Measurements from ENCODE around the gene TNFRSF13B.
"Not testable (repeated sequence)": the region's sequence is repeated elsewhere in the genome, so short reads cannot be mapped to it uniquely, and the experiment has no call there.

Gene TNFRSF13B

DNA sequence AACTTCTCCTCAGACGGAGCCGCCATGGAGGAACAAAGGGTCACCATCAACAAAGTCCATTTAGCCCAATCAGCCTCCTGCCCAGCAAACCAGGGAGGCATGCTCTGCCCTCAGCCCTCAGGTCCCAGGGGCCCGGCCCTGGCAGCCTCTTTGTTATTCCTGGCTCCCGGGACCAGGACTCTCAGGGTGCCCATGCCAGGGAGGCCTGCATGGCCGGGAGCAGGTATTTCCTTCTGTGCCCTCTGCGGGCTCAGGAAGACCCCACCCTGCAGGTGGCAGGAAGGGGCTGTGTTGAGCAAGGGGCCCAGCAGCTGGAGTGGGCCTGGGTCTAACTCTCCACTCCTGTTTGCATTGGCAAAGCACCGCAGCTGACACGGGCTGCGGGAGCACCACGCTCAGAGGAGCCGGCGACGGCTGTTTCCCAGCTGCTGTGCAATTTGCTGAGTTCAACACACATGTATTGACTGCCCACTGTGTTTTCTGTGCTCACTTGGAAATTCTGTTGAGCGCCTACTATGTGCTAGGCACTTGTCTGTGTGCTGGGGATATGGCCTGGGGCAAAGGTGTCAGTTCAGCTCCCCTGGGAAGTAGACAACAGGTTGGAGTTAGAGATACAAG is 33.2 kb upstream of the TNFRSF13B start:
- not testable (repeated sequence) for DNase-seq (ENCODE audit: low spot score)

DNA sequence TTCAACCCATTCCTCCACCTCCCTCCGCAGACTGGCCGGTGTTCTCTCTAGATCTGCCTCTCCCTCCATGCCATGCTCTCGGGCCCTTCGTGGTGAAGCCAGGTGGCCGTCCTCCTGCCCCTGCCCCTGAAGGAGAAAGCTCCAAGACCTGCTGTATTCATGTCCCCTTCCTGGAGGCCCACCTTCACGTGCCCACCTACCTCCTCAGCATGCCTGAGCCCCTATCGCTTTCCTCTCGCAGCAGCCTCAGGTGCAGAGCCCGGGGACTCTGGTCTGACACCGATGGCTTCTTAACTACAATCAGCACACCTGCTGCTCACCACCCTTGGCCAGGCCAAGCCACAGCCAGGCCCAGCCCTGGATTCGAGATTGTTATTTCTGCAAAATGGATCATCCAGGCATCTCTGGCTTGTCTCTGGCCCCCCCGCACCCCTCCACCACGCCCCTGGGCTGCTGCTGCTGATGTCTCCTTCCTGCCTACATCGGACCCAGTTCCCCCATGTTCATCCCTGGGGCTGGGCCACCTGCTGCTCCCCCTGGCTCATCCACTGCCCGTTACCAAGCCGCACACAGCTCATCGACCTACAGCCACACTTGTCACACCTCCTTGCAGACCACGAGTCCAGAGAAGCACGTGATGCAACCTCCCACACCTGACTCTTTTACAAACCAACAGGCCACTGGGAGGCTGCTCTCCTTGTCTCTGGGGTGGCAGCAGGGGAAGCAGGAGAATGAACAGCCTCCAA is 32.5 kb upstream of the TNFRSF13B start:
- no peak for DNase-seq (ENCODE audit: low spot score)

GRCh38 chr17:17002731-17003715 is 31.1 kb upstream of the TNFRSF13B start:
- DNase-seq (ENCODE audit: low spot score) = not testable (repeated sequence)

DNA sequence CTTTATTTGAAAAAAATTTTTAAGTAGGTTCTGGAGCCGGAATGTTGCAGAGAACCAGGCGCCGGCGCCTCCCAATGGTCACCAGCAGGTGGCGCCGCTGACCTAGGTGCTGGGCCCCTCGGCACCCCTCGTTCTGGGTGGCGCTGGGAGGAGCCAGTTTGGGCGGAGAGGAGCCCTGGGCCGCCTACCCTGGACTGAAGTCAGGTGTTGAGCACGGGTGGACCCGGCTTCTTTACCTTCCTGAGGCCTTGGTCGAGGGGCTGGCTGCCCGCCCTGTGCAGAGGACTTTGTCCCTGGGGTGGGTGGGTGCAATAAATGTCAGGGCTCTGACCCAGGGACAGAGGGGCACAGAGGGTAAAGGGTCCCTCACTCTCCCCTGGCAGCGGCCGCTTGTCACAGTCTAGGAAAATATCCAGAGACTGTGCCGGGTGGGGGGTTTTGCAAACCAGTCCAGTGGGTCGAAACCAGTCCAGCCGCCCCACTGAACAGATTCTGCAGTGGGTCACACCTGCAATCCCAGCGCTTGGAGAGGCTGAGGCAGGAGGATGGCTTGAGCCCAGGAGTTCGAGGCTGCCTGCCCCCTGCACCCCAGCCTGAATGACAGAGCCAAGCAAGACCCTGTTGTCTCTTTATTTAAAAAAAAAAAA is 30.1 kb upstream of the TNFRSF13B start:
- peak; percentile 92 for DNase-seq (ENCODE audit: low spot score)

DNA sequence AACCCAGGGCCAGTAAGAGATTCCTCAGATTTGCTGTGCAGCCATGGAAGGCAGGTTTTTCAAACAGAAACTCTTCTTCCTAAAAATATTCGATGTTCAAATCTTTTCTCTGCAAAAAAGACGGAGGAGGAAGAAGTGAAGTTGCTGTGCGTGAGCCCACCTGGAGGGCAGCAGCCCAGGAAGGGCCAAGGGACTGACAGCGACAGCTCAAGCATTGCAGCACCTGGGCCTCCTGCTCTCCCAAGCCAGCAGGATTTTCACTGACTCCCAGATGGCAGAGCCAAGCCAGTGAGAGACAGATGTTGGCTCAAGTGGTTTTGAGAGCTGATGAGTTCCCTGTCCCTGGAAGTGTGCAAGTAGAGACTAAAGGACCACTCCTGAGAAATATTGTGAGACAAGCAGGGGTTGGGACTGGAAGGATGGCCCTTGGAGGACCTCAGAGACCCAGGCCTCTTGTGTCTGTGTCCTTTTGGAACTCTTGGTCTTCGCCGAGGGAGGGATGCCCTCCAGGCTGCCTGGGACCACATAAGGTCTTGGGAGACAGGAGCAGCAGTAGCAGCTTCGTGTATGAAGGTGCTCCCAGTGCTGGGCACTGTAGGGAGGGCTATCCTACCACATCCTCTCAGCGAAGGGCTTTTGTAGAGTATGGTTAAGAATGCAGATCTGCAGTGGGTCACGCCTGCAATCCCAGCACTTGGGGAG is 29.3 kb upstream of the TNFRSF13B start:
- no peak for DNase-seq (ENCODE audit: low spot score)

DNA sequence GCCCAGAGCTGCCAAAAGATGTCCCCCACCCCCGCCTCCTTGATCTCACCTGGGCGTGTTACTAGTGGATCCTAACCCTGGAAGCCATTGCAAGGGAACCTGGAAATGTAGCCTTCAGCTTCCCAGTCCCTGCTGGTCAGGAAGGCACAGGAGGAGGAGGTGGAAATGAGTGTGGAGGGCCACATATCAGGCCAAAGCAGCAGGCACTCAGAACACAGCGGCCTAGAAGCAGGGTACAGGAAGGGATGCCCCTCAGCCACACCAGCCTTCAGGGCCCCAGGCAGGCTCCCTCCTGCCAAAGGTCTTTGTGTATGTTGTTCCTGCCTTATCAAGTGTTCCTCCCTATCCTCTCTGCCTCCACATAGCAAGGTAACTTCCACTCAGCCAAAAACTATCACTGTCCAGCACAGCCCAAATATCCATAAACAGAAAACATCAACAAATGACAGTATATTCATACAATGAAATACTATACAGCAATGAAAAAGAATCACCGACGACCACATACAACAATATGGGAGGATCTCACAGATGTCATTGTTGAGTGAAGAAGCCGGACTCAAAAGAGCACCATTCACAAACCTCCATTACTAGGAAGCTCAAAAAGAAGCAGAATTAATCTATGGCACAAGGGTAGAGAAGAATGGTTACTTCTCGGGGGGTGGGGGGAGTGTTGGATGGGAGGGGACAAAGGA is 28.2 kb upstream of the TNFRSF13B start:
- no peak for DNase-seq (ENCODE audit: low spot score)

DNA sequence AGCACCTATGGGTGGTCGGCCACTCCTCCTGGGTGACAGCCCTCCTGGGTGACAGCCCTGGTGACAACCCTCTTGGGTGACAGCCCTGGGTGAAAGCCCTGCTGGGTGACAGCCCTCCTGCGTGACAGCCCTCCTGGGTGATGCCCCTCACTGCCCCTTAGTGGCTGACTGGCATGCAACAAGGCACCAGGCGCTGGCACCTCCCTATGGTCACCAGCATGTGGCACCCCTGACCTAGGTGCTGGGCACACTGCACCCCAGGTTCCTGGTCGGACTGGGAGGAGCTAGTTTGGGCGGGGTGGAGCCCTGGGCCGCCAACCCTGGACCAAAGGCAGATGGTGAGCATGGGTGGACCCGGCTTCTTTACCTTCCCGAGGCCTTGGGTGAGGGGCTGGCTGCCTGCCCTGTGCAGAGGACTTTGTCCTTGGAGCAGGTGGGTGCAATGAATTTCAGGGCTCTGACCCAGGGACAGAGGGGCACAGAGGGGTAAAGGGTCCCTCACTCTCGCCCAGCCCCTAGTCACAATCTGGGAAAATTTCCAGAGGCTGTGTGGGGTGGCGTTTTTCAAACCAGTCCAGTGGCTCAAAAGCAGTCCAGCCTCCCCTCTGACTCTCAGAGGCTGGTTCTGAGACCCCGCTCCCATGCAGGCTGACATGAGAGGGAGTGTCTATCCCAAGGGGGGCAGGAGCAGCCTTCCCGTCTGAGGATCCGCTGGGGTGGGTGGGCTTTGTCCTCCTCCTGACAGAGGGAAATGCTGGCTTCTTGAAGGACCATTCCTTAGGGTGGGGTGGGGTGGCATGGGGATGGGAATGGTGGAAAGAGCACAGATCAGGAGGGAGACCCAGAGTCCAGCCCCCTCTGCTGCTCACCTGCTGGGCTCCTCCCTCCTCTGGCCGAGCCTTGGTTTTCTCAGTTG is 25.9 kb upstream of the TNFRSF13B start:
- no peak for DNase-seq (ENCODE audit: low spot score)

- DNase-seq (ENCODE audit: low spot score) = not testable (repeated sequence)
Measured at GRCh38 chr17:16996726-16997125, 24.8 kb upstream of the TNFRSF13B start.

- no peak for DNase-seq (ENCODE audit: low spot score)
Measured at GRCh38 chr17:16995930-16996329, 24.0 kb upstream of the TNFRSF13B start.

- no peak for DNase-seq (ENCODE audit: low spot score)
Measured at GRCh38 chr17:16994631-16995030, 22.7 kb upstream of the TNFRSF13B start.

- DNase-seq (ENCODE audit: low spot score) = peak; percentile 86
Measured at GRCh38 chr17:16991349-16992009, 19.6 kb upstream of the TNFRSF13B start.

- peak; percentile 49 for DNase-seq (ENCODE audit: low spot score)
Measured at GRCh38 chr17:16989953-16990860, 18.3 kb upstream of the TNFRSF13B start.

- no peak for DNase-seq (ENCODE audit: low spot score)
Measured at GRCh38 chr17:16989230-16989952, 17.5 kb upstream of the TNFRSF13B start.

DNA sequence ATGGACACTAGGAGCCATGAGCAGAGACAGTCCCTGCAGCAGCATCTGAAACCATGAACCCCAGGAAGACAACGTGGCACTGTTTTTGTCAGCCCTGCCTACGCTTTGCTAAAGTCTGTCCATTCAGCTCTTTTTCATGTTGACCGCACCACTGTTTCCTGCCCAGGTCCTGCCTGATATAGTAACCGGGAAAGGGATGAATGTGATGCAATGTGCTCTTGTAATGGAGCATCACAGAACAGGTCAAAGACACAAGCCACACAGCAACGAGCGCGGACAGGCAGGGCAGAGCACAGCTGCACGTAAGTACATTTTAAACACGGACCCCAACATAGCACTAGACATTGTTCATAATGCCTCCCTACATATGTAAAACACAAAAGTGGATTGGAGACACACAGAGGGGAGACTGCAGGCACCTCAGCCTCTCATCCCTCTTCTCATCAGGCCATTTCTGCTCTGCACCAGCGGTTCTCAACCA is 16.9 kb upstream of the TNFRSF13B start:
- no peak for DNase-seq (ENCODE audit: low spot score)

DNA sequence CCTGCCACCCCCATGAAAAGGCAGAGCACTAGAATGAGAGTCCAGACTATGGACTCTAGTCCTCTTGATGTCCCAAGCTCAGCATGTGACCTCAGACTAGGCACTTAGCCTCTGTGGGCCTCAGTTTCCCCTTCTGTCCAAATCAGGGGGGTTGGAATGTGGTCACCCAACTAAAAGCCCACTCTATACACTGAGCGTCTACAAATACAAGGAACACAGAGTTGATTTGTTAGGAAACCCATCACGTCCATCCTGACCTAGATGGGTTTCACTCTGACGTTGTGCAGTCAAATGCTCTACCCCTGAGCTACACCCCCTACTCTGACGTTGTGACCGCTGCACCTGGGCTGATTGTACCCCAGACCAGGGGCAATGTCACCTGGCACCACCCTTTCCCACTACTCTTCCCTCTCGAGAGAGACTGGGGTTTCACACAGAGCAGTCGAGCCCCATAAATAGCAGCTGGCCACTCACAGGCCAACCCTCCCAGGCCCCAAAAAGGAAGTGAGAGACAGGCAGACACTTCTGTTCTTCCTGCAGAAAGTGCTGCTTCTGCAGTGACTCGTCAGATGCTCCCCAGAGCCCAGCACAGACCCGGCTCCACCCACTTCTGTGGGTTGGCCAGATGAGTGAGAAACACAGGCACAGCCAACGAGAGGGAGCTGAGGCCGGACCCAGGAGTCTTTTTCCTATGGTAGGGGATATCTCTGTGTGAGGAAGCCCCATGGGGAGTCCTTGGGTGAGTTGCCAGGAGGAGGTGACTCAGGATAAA is 16.1 kb upstream of the TNFRSF13B start:
- DNase-seq (ENCODE audit: low spot score) = peak; percentile 62

- no peak for DNase-seq (ENCODE audit: low spot score)
Measured at GRCh38 chr17:16987066-16987829, 15.3 kb upstream of the TNFRSF13B start.

Data from ecto neural progenitor cell (in vitro differentiated cells).